NCI-H187 (cell line): ENCODE data around the gene GLS.
"Not testable (repeated sequence)": the region's sequence is repeated elsewhere in the genome, so short reads cannot be mapped to it uniquely, and the experiment has no call there.

Source experiments
- DNase-seq, 2 experiments: peaks; one replicate each; lab custom pipeline; 2025; lab: John Stamatoyannopoulos, UW

GLS gene

GRCh38 chr2:190933361-190933760, 52.7 kb downstream of the GLS start:
- no peak for DNase-seq

GRCh38 chr2:190935054-190935453, 54.4 kb downstream of the GLS start:
- no peak for DNase-seq

GRCh38 chr2:190938771-190939335, 58.2 kb downstream of the GLS start:
- no peak for DNase-seq

GRCh38 chr2:190940454-190940853, 59.8 kb downstream of the GLS start:
- DNase-seq: no peak

GRCh38 chr2:190941571-190941970, 61.0 kb downstream of the GLS start:
- DNase-seq: no peak

GRCh38 chr2:190942697-190943096, 62.1 kb downstream of the GLS start:
- DNase-seq: no peak

- DNase-seq: no peak
Measured at GRCh38 chr2:190943706-190944105, 63.1 kb downstream of the GLS start.

- DNase-seq: no peak
Measured at GRCh38 chr2:190947141-190947540, 66.5 kb downstream of the GLS start.

- DNase-seq: peak in 1 of 2 experiments; percentile 2
Measured at GRCh38 chr2:190947711-190948251, 67.2 kb downstream of the GLS start.

- no peak for DNase-seq
Measured at GRCh38 chr2:190948671-190949070, 68.0 kb downstream of the GLS start.

- no peak for DNase-seq
Measured at GRCh38 chr2:190950566-190950991, 70.0 kb downstream of the GLS start.

- DNase-seq: no peak
Measured at GRCh38 chr2:190953257-190953656, 72.6 kb downstream of the GLS start.

GRCh38 chr2:190959911-190960788, 79.5 kb downstream of the GLS start:
- DNase-seq: no peak

GRCh38 chr2:190961117-190961516, 80.5 kb downstream of the GLS start:
- not testable (repeated sequence) for DNase-seq

GRCh38 chr2:190961918-190962487, 81.4 kb downstream of the GLS start:
- no peak for DNase-seq

- DNase-seq: no peak
Measured at GRCh38 chr2:190963088-190963487, 82.5 kb downstream of the GLS start.

GRCh38 chr2:190964170-190964795, 83.7 kb downstream of the GLS start:
- DNase-seq: no peak

- no peak for DNase-seq
Measured at GRCh38 chr2:190965580-190966222, 85.1 kb downstream of the GLS start.

- no peak for DNase-seq
Measured at GRCh38 chr2:190968522-190968921, 87.9 kb downstream of the GLS start.

- DNase-seq: no peak
Measured at GRCh38 chr2:190970160-190970559, 89.5 kb downstream of the GLS start.

- no peak for DNase-seq
Measured at GRCh38 chr2:190970873-190971506, 90.4 kb downstream of the GLS start.
